ENCODE data around the gene CCDC14. TPM values are rescaled to one million over a fixed set of nuclear protein-coding genes. Genes with fewer than 3 reads are reported as not detected.

CCDC14 gene
- total RNA-seq, 1 experiment from 2014 or later: 52.4 TPM

GRCh38 chr3:123948449-123948848, 12.6 kb downstream of the CCDC14 start (continued):
- TF ChIP-seq MLX (CRISPR knock-in tag; IDR thresholded peaks at IDR 0.05): no peak
- no peak for TF ChIP-seq ZNF396 (CRISPR knock-in tag; IDR thresholded peaks at IDR 0.05; ENCODE audit: borderline replicate concordance)
- TF ChIP-seq MAX (CRISPR knock-in tag; IDR thresholded peaks at IDR 0.05): no peak
- TF ChIP-seq GTF2I (CRISPR knock-in tag; conservative IDR thresholded peaks at IDR 0.05): no peak
- no peak for TF ChIP-seq PRDM15 (CRISPR knock-in tag; IDR thresholded peaks at IDR 0.05)
- no peak for TF ChIP-seq CREB1 (CRISPR knock-in tag; IDR thresholded peaks at IDR 0.05)
- TF ChIP-seq CTCF (IDR thresholded peaks at IDR 0.05): no peak
- no peak for TF ChIP-seq ZNF281 (CRISPR knock-in tag; IDR thresholded peaks at IDR 0.05)
- TF ChIP-seq AFF4 (CRISPR knock-in tag; IDR thresholded peaks at IDR 0.05; ENCODE audit: borderline replicate concordance): no peak

GRCh38 chr3:123947482-123947881, 13.5 kb downstream of the CCDC14 start:
- Mint-ChIP-seq H3K4me3 (no peak overlapping the region), H3K4me1 (no peaks in the 10 kb centered on the region), H3K27ac (no peak overlapping the region), H3K36me3 (peaks cover 61% of the 10 kb centered on the region), H3K9me3 (no peaks in the 10 kb centered on the region), H3K27me3 (ENCODE audit: low read depth) (no peaks in the 10 kb centered on the region)
- DNase-seq (ENCODE audit: low spot score): no peak
- ChIA-PET POLR2A (interaction anchor here (1.6 kb wide), 1 partner anchor 13 kb away, joined by 4 read pairs; the partner anchor contains the start of gene CCDC14), CTCF (no interaction called here)
- no peak for ATAC-seq
- TF ChIP-seq SMAD3 (CRISPR knock-in tag; IDR thresholded peaks at IDR 0.05; ENCODE audit: borderline replicate concordance) (no peak), ZNF121 (CRISPR knock-in tag; IDR thresholded peaks at IDR 0.05) (no peak), JUN (CRISPR knock-in tag; IDR thresholded peaks at IDR 0.05) (no peak), FOXK1 (CRISPR knock-in tag; IDR thresholded peaks at IDR 0.05) (no peak), NR2C2 (CRISPR knock-in tag; IDR thresholded peaks at IDR 0.05) (no peak), PRDM15 (CRISPR knock-in tag; IDR thresholded peaks at IDR 0.05) (no peak), HMGA2 (CRISPR knock-in tag; IDR thresholded peaks at IDR 0.05) (no peak), ATF2 (CRISPR knock-in tag; IDR thresholded peaks at IDR 0.05; ENCODE audit: borderline replicate concordance, low read depth) (no peak), SMAD4 (CRISPR knock-in tag; IDR thresholded peaks at IDR 0.05) (no peak), MXD4 (CRISPR knock-in tag; IDR thresholded peaks at IDR 0.05; ENCODE audit: borderline replicate concordance) (no peak)
